Activated gamma-delta T cell (primary cell): ENCODE results near the gene IGBP1.
"Not testable (repeated sequence)": the region's sequence is repeated elsewhere in the genome, so short reads cannot be mapped to it uniquely, and the experiment has no call there.

ENCODE experiments used
- DNase-seq: peaks from one replicate; lab custom pipeline; 2025; lab: John Stamatoyannopoulos, UW

The IGBP1 gene

GRCh38 chrX:70166601-70167590, 33.6 kb downstream of the IGBP1 start:
- no peak for DNase-seq

GRCh38 chrX:70168238-70169188, 35.3 kb downstream of the IGBP1 start:
- DNase-seq, result no peak

- no peak for DNase-seq
Observed at GRCh38 chrX:70169281-70169680, 36.0 kb downstream of the IGBP1 start.

- DNase-seq, result no peak
Observed at GRCh38 chrX:70171624-70172023, 38.4 kb downstream of the IGBP1 start.

GRCh38 chrX:70172221-70172620, 39.0 kb downstream of the IGBP1 start:
- no peak for DNase-seq

- DNase-seq, result no peak
Observed at GRCh38 chrX:70172964-70173363, 39.7 kb downstream of the IGBP1 start.

GRCh38 chrX:70174754-70175153, 41.5 kb downstream of the IGBP1 start:
- no peak for DNase-seq

GRCh38 chrX:70175338-70175737, 42.1 kb downstream of the IGBP1 start:
- DNase-seq, result no peak

- DNase-seq, result no peak
Observed at GRCh38 chrX:70176938-70177533, 43.8 kb downstream of the IGBP1 start, which contains the start of gene DGAT2L6. TSS of gene DGAT2L6 (plus strand) at chrX:70177483. CDS start at chrX:70177583, 100 bp downstream.

- DNase-seq, result no peak
Observed at GRCh38 chrX:70183091-70183490, 49.8 kb downstream of the IGBP1 start.

GRCh38 chrX:70190225-70190624, 57.0 kb downstream of the IGBP1 start:
- DNase-seq, result no peak

GRCh38 chrX:70196961-70197720, 63.9 kb downstream of the IGBP1 start:
- DNase-seq, result no peak

- DNase-seq, result no peak
Observed at GRCh38 chrX:70201732-70202131, 68.5 kb downstream of the IGBP1 start.

- DNase-seq, result no peak
Observed at GRCh38 chrX:70208479-70208878, 75.2 kb downstream of the IGBP1 start.

GRCh38 chrX:70209570-70209969, 76.3 kb downstream of the IGBP1 start:
- DNase-seq, result not testable (repeated sequence)
